Parathyroid adenoma (tissue), 2 donors: Measurements from ENCODE around the gene HLA-DMB.

Source experiments
- H2AFZ ChIP-seq: fragments of 300-600 bp; sonication (generic); one replicate; pipeline ENCODE4 v1.7.0; 2017; ENCODE audit warnings: antibody characterized with exemption, mild to moderate bottlenecking
- H3K27ac ChIP-seq: fragments of 300-600 bp; sonication (generic); one replicate; pipeline ENCODE4 v1.7.0; 2017
- H3K27me3 ChIP-seq: fragments of 300-600 bp; sonication (generic); one replicate; pipeline ENCODE4 v1.7.0; 2017; ENCODE audit warnings: low read length; ENCODE audit not compliant: control insufficient read depth, insufficient read depth
- H3K36me3 ChIP-seq: fragments of 300-600 bp; sonication (generic); one replicate; pipeline ENCODE4 v1.7.0; 2017; ENCODE audit warnings: low read length; ENCODE audit not compliant: control insufficient read depth, insufficient read depth
- H3K4me1 ChIP-seq: fragments of 300-600 bp; sonication (generic); one replicate; pipeline ENCODE4 v1.7.0; 2017; ENCODE audit warnings: control low read depth
- H3K4me2 ChIP-seq: fragments of 300-600 bp; sonication (generic); one replicate; pipeline ENCODE4 v1.7.0; 2017; ENCODE audit warnings: low read length
- H3K4me3 ChIP-seq: fragments of 300-600 bp; sonication (generic); one replicate; pipeline ENCODE4 v1.7.0; 2017; ENCODE audit warnings: low read depth, low read length
- H3K79me2 ChIP-seq: fragments of 300-600 bp; sonication (generic); one replicate; pipeline ENCODE4 v1.7.0; 2017; ENCODE audit warnings: control low read depth
- H3K9ac ChIP-seq: fragments of 300-600 bp; sonication (generic); one replicate; pipeline ENCODE4 v1.7.0; 2017; ENCODE audit warnings: mild to moderate bottlenecking
- H3K9me3 ChIP-seq: fragments of 300-600 bp; sonication (generic); one replicate; pipeline ENCODE4 v1.7.0; 2017; ENCODE audit warnings: low read length; ENCODE audit not compliant: control insufficient read depth
- TF ChIP-seq, protein P1 (sequence below): fragments of 300-600 bp; sonication (generic); IDR thresholded peaks from one replicate; pipeline ENCODE4 v1.7.0; 2017; ENCODE audit warnings: antibody characterized with exemption, mild to moderate bottlenecking
- donor health status: primary hyperparathyroidism.

Gene HLA-DMB

DNA sequence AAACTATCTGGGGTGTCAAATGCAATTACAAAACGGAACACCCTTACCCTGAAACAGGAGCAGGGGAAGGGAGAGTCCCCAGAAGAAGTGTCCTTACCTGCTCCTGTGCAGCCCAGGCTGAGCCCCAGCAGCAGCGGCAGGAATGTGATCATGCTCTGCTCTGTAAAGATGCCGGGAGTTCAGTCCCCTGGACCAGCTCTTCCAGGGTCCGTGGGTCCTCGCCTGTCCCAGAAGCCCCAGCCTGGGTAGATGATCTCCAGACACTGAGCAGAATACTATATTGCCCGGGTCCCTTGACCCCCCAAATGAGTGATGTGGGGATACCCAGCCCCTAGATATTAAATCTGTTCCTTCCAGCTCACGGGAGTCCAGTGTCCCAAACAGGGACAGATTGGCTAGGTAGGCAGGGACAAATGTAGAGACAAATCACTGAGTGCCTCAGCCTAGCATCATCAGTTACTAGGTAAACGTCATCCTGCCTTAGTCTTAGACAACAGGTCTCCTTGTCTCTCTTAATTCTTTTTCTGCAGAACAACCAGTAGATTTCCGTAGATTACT lies at the start of gene HLA-DMB:
Gene HLA-DMB, minus strand, starts transcription at position 373 of the 558 bp plus-strand sequence. Its CDS starts 221 bp downstream, at position 152.
- no peaks in the 10 kb centered on the region for H3K9me3 ChIP-seq
- H3K79me2 ChIP-seq = no peaks in the 10 kb centered on the region
- H3K27ac ChIP-seq = peak within 1 kb of the TSS; percentile 74
- no peaks in the 10 kb centered on the region for H3K27me3 ChIP-seq
- H3K9ac ChIP-seq = no peak within 1 kb of the TSS
- H2AFZ ChIP-seq = peak within 1 kb of the TSS; percentile 88
- peaks cover 11% of the 10 kb centered on the region for H3K4me1 ChIP-seq
- TF ChIP-seq, protein P1, sequence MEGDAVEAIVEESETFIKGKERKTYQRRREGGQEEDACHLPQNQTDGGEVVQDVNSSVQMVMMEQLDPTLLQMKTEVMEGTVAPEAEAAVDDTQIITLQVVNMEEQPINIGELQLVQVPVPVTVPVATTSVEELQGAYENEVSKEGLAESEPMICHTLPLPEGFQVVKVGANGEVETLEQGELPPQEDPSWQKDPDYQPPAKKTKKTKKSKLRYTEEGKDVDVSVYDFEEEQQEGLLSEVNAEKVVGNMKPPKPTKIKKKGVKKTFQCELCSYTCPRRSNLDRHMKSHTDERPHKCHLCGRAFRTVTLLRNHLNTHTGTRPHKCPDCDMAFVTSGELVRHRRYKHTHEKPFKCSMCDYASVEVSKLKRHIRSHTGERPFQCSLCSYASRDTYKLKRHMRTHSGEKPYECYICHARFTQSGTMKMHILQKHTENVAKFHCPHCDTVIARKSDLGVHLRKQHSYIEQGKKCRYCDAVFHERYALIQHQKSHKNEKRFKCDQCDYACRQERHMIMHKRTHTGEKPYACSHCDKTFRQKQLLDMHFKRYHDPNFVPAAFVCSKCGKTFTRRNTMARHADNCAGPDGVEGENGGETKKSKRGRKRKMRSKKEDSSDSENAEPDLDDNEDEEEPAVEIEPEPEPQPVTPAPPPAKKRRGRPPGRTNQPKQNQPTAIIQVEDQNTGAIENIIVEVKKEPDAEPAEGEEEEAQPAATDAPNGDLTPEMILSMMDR = no peak
- peak within 1 kb of the TSS; percentile 59 for H3K4me2 ChIP-seq
- no peaks in the 10 kb centered on the region for H3K36me3 ChIP-seq
- H3K4me3 ChIP-seq = peak within 1 kb of the TSS; percentile 36

DNA sequence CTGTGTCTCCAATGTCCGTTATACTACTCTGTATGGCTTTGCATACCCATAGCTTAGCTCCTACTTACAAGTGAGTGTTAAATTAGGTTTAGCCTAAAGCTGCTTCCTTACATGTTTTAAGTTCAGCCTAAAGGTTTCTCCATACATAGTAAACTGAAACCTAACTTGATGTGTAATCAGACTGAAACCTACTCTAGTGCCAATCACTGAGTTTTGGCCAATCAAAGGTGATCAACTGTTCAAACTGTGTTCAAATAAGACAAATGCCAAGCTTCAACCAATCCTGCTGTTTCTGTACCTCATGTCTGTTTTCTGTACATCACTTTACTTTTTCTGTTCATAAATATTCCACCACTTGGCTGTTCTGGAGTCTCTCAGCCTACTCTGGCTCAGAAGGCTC lies 48.5 kb upstream of the HLA-DMB start:
- Histone ChIP-seq H2AFZ (no peak overlapping the region), H3K27me3 (no peaks in the 10 kb centered on the region), H3K4me3 (no peak overlapping the region), H3K4me2 (no peak overlapping the region), H3K9ac (no peak overlapping the region), H3K79me2 (no peaks in the 10 kb centered on the region), H3K36me3 (no peaks in the 10 kb centered on the region), H3K9me3 (no peaks in the 10 kb centered on the region), H3K4me1 (no peaks in the 10 kb centered on the region), H3K27ac (no peak overlapping the region)
- TF ChIP-seq, protein P1 = no peak

DNA sequence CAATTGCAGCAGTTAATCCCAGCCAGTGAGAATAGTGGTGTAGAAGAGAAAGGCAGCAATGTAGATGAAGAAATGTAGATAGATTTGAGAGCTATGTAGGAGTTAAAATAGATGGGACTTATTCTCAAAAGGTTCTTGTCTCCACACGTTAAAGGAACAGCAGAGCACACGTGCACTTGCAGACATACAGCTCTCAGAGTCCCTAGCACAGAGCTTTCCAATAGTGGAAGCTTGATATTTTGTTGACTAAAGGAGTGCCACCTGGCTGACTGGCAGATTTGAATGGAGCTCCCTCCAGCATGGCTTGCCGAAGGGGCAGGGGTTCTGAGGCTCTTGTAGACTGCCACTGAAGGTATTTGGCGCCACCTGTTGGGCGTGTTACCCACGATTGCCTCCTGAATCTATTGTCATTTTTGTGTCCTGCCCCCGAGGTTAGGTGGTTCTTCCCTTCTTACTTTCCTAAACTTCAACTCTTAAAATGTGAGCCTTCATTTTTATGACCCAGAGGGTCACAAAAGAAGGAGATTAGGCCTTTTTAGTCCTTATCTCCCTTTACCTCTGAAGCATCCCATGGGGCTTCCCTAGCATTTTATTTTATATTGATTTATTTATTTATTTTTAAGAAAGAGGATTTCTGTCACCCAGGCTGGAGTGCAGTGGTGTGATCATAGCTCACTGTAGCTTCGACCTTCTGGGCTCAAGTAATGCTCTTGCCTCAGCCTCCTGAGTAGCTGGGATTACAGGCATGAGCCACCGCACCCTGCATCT lies 44.0 kb upstream of the HLA-DMB start:
- Histone ChIP-seq H3K27ac (no peak overlapping the region), H3K9ac (no peak overlapping the region)

DNA sequence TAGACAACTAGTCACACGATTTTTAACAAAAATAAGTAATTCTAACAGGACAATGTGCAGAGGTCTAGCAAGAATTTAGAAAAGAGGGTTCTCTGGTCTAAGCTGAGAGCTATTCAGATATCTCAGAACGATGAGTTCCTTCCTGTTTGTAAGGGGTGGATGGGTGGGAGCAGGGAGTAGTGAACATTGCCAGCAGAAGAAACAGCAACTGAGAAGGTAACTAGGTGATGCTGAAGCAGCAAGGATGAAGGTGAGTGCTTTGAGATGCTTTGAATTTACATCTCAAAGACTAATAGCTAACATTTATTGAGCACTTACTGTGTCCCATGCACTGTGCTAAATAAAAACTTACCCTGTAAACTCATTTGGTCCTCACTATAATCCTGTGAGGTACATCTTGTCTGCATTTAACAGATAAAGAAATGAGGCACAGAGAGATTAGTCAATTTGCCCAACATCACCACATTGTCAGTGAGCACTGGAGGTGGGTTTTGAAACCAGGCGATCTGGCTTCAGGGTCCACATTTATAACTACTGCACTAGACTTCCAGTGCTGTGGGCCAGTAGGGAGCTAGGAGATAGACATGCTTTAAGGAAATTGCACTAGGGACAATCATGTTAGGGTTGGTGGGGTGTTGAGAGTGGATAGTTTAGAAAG lies 43.3 kb upstream of the HLA-DMB start:
- no peak overlapping the region for H3K4me2 ChIP-seq
- no peaks in the 10 kb centered on the region for H3K79me2 ChIP-seq
- H3K4me1 ChIP-seq = no peaks in the 10 kb centered on the region
- H2AFZ ChIP-seq = no peak overlapping the region
- no peak overlapping the region for H3K27ac ChIP-seq
- H3K9me3 ChIP-seq = no peaks in the 10 kb centered on the region
- H3K27me3 ChIP-seq = no peaks in the 10 kb centered on the region
- TF ChIP-seq, protein P1 = no peak
- H3K9ac ChIP-seq = no peak overlapping the region
- peaks cover 2% of the 10 kb centered on the region for H3K36me3 ChIP-seq
- H3K4me3 ChIP-seq = no peak overlapping the region

More for the DNA sequence above, 44.0 kb upstream of the HLA-DMB start:
- TF ChIP-seq, protein P1 = peak; percentile 92
- Histone ChIP-seq H3K36me3 (peaks cover 2% of the 10 kb centered on the region), H3K79me2 (no peaks in the 10 kb centered on the region), H3K9me3 (no peaks in the 10 kb centered on the region), H3K4me3 (no peak overlapping the region), H3K4me1 (no peaks in the 10 kb centered on the region), H3K27me3 (no peaks in the 10 kb centered on the region), H3K4me2 (no peak overlapping the region), H2AFZ (peak overlapping the region; percentile 50)
